OCI-LY7 (cell line): Measurements from ENCODE around the gene ZNF821. TPM values are rescaled to one million over a fixed set of nuclear protein-coding genes. Genes with fewer than 3 reads are reported as not detected.

Experiments used
- Bru-seq: library from RNA; stranded (reverse); fragments of 400-500 nt; gene quantifications from one replicate; lab custom pipeline; 2021; lab: Mats Ljungman, UMichigan
- BruChase-seq, 2 experiments: library from RNA; stranded (reverse); fragments of 400-500 nt; gene quantifications; one replicate each; lab custom pipeline; 2021; lab: Mats Ljungman, UMichigan
- BruUV-seq: library from RNA; stranded (reverse); fragments of 400-500 nt; replicated peaks from 2 replicates; lab custom pipeline; 2021; lab: Mats Ljungman, UMichigan
- CTCF ChIA-PET: fragments of 300-600 bp; sonication (Branson Sonifier 250); formaldehyde crosslinking; loops from one replicate; lab custom pipeline; 2022; ENCODE audit warnings: antibody characterized with exemption; ENCODE audit not compliant: unreplicated experiment; lab: Charles Lee
- POLR2A ChIA-PET: fragments of 300-600 bp; sonication (Branson Sonifier 250); formaldehyde crosslinking; loops from one replicate; lab custom pipeline; 2022; ENCODE audit warnings: antibody characterized with exemption; lab: Charles Lee
- DNase-seq: peaks from one replicate; pipeline ENCODE4 v3.0.0-alpha.2; 2015; ENCODE audit warnings: low spot score
- H2AFZ ChIP-seq: fragments of 200-600 bp; sonication (generic), shearing (Covaris generic); 2 replicates; pipeline ENCODE4 v1.6.1; 2014; ENCODE audit warnings: mild to moderate bottlenecking, antibody characterized with exemption, low read length, moderate library complexity
- H3K27ac ChIP-seq: fragments of 200-600 bp; sonication (generic); 2 replicates; pipeline ENCODE4 v1.5.1; 2014; ENCODE audit warnings: mixed run types, low read depth, mild to moderate bottlenecking, moderate library complexity, low read length, inconsistent platforms; ENCODE audit not compliant: poor library complexity, severe bottlenecking
- H3K36me3 ChIP-seq: fragments of 200-600 bp; sonication (generic); 2 replicates; pipeline ENCODE4 v1.6.1; 2014; ENCODE audit warnings: mild to moderate bottlenecking, antibody characterized with exemption, low read length, moderate library complexity, mixed read lengths; ENCODE audit not compliant: insufficient read depth
- H3K4me1 ChIP-seq: fragments of 200-600 bp; sonication (generic); 2 replicates; pipeline ENCODE4 v1.5.1; 2014; ENCODE audit warnings: mild to moderate bottlenecking, low read length; ENCODE audit not compliant: insufficient read depth, poor library complexity, severe bottlenecking
- H3K4me2 ChIP-seq: fragments of 200-600 bp; sonication (generic); 2 replicates; pipeline ENCODE4 v1.6.1; 2014; ENCODE audit warnings: mild to moderate bottlenecking, low read length
- H3K4me3 ChIP-seq: fragments of 200-600 bp; sonication (generic); 2 replicates; pipeline ENCODE4 v1.5.1; 2014; ENCODE audit warnings: mild to moderate bottlenecking, low read depth, low read length; ENCODE audit not compliant: poor library complexity, severe bottlenecking
- H3K79me2 ChIP-seq: fragments of 200-600 bp; sonication (generic); 2 replicates; pipeline ENCODE4 v1.6.1; 2016; ENCODE audit warnings: low read depth, mild to moderate bottlenecking, low read length, moderate library complexity, mixed read lengths; ENCODE audit not compliant: insufficient read depth
- H3K9me2 ChIP-seq: fragments of 200-600 bp; sonication (generic); 2 replicates; pipeline ENCODE4 v1.6.1; 2016; ENCODE audit warnings: mild to moderate bottlenecking, low read length, mixed read lengths; ENCODE audit not compliant: insufficient read depth
- H3K9me3 ChIP-seq: fragments of 200-600 bp; sonication (generic); 2 replicates; pipeline ENCODE4 v1.6.1; 2014; ENCODE audit warnings: mild to moderate bottlenecking, mixed run types, low read length, mixed read lengths
- H4K20me1 ChIP-seq: fragments of 200-600 bp; sonication (generic); 2 replicates; pipeline ENCODE4 v1.6.1; 2014; ENCODE audit warnings: mild to moderate bottlenecking, antibody characterized with exemption, low read length, moderate library complexity, mixed read lengths; ENCODE audit not compliant: insufficient read depth
- EZH2phosphoT487 ChIP-seq: fragments of 200-600 bp; sonication (generic); IDR thresholded peaks from 2 replicates; pipeline ENCODE4 v1.6.1; 2018; ENCODE audit warnings: low read depth, borderline replicate concordance, mild to moderate bottlenecking, mixed run types, antibody characterized with exemption, low read length, moderate library complexity, mixed read lengths
- intact Hi-C: fragments of 100-400 bp; cut with micrococcal nuclease; formaldehyde crosslinking; loops from one replicate; pipeline ENCODE4 v1.10.0; 2022; ENCODE audit not compliant: unreplicated experiment
- long read RNA-seq: library from polyadenylated mRNA; stranded (forward); transcript quantifications from one replicate; pipeline ENCODE4 v2.0.0, GENCODE V29; 2022
- total RNA-seq, 2 experiments: library from RNA; depleted of rRNA in 1 of 2; stranded (reverse); fragments of >200 nt in 1 of 2; shearing (Covaris generic) in 1 of 2; gene quantifications; 2 replicates each; pipeline ENCODE4 v1.2.3, GENCODE V29; 2014 to 2022
- TF ChIP-seq, protein P1 (sequence below): fragments of 200-600 bp; sonication (generic); conservative IDR thresholded peaks from 2 replicates; pipeline ENCODE4 v1.5.1; 2014; ENCODE audit warnings: mild to moderate bottlenecking, antibody characterized with exemption, low read length, moderate library complexity, mixed read lengths

Gene ZNF821
- total RNA-seq (2014; rRNA removed; shearing (Covaris generic)) (10.5 and 14.6 TPM in 2 replicates), total RNA-seq (2022) (17.8 and 20.1 TPM in 2 replicates), Bru-seq, nascent RNA (percentile 63 among the genes with signal in this experiment), BruChase-seq, experiment 1, labeled RNA remaining after a 6-hour chase (percentile 54 among the genes with signal in this experiment), BruChase-seq, experiment 2, labeled RNA remaining after a 2-hour chase (percentile 51 among the genes with signal in this experiment)
- long read RNA-seq, transcript ZNF821-202 (8 exons, 2,000 nt) = major isoform, 6 of 37 reads
- long read RNA-seq, partial matches to known transcripts = 1 of 37 reads
- long read RNA-seq, other reads (novel, unspliced or antisense) = 25 of 37 reads

DNA sequence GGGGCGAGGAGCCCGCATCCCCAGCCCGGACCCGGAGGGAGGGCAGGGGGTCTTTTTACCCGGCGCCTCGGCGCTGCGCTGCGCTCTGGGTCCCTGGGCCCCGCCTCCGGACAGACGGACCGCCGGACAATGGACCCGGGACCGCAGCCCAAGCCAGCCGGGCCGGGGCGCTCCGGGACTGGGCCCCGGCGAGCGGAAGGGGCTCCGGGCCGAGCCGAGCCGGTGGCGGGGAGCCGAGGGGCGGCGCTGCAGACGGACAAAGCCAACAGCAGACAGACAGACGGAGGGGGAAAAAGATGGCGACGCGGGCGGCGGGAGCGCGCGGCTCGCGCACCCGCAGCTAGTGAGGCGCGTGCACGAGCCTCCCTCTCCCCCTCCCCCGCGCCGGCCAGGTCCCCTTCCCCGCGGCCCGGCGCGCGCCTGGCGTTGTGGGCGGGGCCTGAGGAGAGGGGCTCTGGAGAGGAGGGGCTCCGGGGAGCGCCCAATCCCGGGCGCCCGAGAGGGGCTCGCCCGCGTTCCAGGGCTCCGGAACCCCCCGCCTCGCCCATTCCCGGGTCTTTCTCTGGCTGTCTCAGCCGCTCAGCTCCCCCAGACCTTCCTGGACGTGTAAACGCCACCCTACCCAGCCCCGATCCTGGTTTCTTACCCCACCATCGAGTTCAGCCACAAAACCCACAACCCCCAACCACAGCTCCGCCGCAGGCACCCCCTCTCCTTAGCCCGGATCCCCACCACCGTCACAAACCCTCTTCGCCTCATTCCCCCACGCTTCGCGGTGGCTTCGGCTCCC, at the start of gene ZNF821:
Gene ZNF821, minus strand, starts transcription at position 334 of the 790 bp plus-strand sequence. CDS start 4,236 bp downstream, outside the sequence.
- H3K4me2 ChIP-seq = peak within 1 kb of the TSS; percentile 100
- H3K79me2 ChIP-seq = no peaks in the 10 kb centered on the region
- H3K27ac ChIP-seq = peak within 1 kb of the TSS; percentile 63
- TF ChIP-seq EZH2phosphoT487 = no peak
- TF ChIP-seq, protein P1, sequence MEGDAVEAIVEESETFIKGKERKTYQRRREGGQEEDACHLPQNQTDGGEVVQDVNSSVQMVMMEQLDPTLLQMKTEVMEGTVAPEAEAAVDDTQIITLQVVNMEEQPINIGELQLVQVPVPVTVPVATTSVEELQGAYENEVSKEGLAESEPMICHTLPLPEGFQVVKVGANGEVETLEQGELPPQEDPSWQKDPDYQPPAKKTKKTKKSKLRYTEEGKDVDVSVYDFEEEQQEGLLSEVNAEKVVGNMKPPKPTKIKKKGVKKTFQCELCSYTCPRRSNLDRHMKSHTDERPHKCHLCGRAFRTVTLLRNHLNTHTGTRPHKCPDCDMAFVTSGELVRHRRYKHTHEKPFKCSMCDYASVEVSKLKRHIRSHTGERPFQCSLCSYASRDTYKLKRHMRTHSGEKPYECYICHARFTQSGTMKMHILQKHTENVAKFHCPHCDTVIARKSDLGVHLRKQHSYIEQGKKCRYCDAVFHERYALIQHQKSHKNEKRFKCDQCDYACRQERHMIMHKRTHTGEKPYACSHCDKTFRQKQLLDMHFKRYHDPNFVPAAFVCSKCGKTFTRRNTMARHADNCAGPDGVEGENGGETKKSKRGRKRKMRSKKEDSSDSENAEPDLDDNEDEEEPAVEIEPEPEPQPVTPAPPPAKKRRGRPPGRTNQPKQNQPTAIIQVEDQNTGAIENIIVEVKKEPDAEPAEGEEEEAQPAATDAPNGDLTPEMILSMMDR = peak; percentile 77
- H3K36me3 ChIP-seq = peaks cover 8% of the 10 kb centered on the region
- peak within 1 kb of the TSS; percentile 99 for H2AFZ ChIP-seq
- no TSS peak for BruUV-seq
- H3K9me3 ChIP-seq = no peaks in the 10 kb centered on the region
- H3K4me1 ChIP-seq = peaks cover 44% of the 10 kb centered on the region
- intact Hi-C loops = loop anchor here (1.0 to 10.0 kb wide), 8 partner anchors 11 to 319 kb away; partner anchors contain the start of genes AP1G1, ATXN1L, DHODH and DHX38
- POLR2A ChIA-PET = interaction anchor here (0.6 to 3.5 kb wide), 11 partner anchors 11 to 596 kb away, joined by 3 to 19 read pairs (median 4); partner anchors contain the start of gene IST1
- CTCF ChIA-PET = interaction anchor here (0.8 kb wide), 1 partner anchor 10 kb away, joined by 3 read pairs; no protein-coding TSS in a partner anchor
- H3K4me3 ChIP-seq = peak within 1 kb of the TSS; percentile 95
- peak; percentile 91 for DNase-seq
- no peaks in the 10 kb centered on the region for H3K9me2 ChIP-seq
- H4K20me1 ChIP-seq = peaks cover 6% of the 10 kb centered on the region; the same call in 1 of the 2 replicates

GRCh38 chr16:71933017-71933416, 49.0 kb upstream of the ZNF821 start:
- CTCF ChIA-PET = interaction anchor here (1.2 kb wide), 1 partner anchor 22 kb away, joined by 5 read pairs; no protein-coding TSS in a partner anchor
- H2AFZ ChIP-seq = no peak overlapping the region
- no peak overlapping the region for H3K4me3 ChIP-seq
- POLR2A ChIA-PET = no interaction called here
- no peaks in the 10 kb centered on the region for H3K9me2 ChIP-seq
- peaks cover 7% of the 10 kb centered on the region for H3K4me1 ChIP-seq
- TF ChIP-seq, protein P1 = no peak
- TF ChIP-seq EZH2phosphoT487 = no peak
- no peak for DNase-seq
- H3K79me2 ChIP-seq = no peaks in the 10 kb centered on the region
- peaks cover under 1% of the 10 kb centered on the region; the same call in 1 of the 2 replicates for H3K9me3 ChIP-seq
- peaks cover 56% of the 10 kb centered on the region for H3K36me3 ChIP-seq
- no TSS peak for BruUV-seq
- H3K4me2 ChIP-seq = no peak overlapping the region
- no peak overlapping the region for H3K27ac ChIP-seq
- intact Hi-C loops = no loop called here
- H4K20me1 ChIP-seq = 0 out of 2 replicates have a peak, but pooled peaks cover 3% of the 10 kb centered on the region
